Activated CD8-positive, alpha-beta memory T cell treated with anti-CD3 and anti-CD28 coated beads for 48 hours (primary cell): ENCODE results near the gene IFFO2.

Experiments
- DNase-seq, 3 experiments: peaks; one replicate each; pipeline ENCODE4 v3.0.0-alpha.2; 2020; ENCODE audit warnings: low read depth in 2 of 3, low spot score in 2 of 3

IFFO2 gene

DNA sequence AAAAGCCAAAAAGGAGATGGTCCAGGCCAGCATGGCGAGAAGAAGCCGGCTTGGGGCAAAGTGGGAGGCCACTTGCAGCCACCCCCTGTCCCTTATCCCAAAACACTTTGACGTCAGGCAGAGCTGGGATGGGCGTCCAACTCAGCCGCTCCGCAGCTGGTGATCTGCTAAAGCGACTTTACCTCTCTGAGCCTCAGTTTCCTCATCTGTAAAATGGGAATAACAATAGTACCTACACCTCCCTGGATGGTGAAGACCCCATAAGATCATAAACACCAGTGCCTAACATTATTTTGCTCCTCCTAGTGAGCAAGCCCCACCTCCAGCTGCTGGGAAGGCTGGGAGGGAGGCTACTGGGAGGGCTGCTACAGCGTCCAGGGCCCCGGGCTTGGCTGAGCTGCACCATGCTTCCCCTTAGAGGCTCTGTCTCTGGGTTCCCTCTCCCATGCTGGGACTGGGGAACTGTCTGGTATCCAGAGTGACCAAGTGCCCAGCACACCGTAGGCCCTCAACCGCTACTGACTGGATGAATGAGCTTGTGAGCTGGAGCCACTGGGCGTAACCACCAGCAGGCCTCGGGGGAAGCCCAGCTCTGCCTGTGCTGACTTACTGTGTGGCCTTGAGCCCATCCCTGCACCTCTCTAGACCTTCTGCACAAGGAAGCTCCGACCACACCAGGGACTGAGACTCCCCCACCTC lies 18.3 kb downstream of the IFFO2 start:
- DNase-seq = no peak

DNA sequence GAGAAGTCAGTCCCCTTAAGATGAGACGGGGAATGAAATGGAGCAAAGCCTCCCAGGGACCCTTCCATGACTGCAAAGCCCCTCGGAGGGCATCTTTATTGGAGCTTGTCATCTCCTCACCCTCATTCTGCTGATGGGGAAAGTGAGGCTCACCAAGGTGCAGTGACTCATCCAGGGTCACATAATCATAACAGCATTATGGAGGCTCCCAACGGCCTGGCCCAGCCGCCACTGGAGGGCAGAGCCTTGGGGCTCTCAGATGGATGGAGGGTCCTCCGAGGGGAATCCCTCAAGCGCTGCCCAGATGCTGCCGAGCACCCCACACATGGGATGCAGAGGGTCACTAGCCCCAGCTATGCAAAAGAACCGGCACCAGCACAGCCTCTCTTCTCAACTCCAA lies 18.9 kb downstream of the IFFO2 start:
- no peak for DNase-seq

DNA sequence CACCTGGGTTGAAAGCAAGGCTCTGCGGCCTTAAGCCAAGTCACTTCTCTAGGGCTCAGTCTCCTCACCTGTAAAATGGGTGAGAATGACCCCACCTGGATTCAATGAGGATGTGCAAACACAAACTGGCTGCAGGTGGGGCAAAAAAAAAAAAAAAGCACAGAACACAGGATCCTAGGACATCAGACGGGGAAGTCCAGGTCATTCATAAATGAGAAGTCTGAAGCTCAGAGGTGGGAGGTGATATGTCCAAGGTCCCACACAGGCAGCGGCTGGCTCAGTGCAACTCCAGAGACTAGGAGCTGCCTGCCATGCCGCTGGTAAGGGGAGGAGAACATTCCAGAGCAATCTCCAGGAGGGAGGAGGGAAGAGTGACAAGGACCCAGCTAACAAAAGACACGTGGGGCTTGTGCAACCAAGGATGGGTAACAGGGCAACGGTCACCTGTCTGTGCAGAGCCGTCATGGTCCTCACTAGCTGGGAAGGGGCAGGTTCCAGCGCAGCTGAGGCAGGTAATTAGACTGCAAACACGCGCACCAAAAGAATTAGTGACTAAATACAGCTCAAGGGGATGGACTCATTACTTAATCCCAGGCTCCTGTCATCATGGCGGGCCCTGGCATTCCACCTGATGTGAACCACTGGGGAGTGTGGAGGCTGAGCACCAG lies 19.5 kb downstream of the IFFO2 start:
- DNase-seq = no peak

DNA sequence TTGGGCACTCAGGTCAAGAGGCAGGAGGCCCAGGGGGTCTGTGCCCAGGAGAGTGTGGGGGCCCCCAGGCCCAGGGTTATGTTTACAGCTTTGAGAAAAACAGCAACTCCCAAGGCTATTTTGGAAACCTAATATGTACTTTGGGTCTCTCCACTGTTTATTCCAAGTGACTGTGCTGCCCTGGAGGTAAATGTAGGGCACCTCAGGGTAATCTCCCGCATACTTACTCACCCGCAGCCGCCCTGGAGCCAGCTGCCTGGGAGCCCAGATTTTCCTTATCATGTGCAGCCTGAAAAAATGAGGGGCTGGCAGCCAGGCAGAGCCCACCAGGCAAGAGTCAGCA lies 20.0 kb downstream of the IFFO2 start:
- no peak for DNase-seq

DNA sequence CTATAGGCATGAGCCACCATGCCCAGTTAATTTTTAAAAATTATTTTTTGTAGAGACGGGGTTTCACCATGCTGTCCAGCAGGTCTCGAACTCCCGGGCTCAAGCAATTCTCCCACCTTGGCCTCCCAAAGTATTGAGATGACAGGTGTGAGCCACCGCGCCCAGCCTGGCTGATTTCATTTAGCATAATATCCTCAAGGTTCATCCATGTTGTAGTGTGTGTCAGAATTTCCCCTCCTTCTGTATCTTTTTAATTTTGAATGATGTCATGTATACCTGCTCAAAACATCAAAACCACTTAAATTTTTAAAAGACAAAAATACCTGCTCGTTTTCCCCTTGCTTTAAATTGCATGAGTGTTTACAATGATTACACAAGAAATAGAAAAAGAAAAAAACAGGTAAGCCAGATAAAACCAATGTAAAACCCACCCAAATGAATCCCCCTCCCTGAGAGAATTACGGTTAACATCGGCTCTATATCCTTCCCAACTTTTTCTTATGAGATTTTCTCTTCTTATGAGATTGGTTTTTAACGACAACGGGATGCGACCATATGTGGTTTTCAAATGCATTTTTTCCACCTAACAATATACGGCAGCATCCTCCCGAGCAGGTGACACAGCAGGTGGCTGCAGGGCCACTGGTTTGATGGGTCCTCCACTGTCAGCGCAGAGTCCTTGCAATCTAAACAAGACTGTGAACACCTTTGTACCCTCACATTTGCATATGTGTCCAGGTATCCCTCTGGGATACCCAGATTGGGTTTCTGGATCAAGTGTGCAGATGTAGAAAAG lies 22.1 kb downstream of the IFFO2 start:
- DNase-seq = no peak

DNA sequence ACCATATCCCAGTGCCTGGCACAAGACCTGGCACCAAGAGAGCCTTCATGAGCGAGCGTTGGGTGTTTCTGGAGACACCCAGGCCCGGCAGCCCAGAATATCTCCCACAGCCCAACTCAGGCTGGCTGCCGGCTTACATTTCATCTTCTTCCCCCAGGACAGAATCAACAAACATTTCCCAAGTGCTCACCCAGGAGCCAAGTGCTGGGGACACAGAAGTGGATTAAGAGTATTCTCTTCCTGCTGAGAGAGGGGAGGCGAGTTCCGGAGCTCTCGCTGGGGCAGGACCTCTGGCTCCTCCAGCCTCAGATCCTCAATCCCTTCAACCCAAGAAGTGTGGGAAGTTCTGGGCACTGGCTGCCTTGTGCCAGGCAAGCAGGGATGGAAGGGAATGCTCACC lies 23.6 kb downstream of the IFFO2 start:
- DNase-seq = no peak

DNA sequence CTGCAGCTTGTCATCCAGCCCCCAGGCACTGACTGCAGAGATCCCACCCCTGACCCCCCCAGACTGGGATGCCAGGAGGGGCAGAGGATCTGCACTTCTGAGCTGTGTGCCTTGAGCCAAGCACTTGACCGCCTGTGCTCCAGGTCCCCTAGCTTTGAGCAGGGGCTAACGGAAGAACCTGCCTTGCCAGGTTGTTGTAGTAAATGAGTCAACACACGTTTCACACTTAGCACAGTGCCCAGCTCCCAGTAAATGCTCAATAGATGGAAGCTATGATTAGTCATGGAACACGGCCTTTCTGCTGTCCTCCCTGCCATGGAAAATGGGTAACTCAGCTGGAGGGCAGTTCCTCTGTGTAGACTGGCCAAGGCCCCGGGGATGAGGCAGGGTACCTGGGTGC lies 24.1 kb downstream of the IFFO2 start:
- DNase-seq = no peak

DNA sequence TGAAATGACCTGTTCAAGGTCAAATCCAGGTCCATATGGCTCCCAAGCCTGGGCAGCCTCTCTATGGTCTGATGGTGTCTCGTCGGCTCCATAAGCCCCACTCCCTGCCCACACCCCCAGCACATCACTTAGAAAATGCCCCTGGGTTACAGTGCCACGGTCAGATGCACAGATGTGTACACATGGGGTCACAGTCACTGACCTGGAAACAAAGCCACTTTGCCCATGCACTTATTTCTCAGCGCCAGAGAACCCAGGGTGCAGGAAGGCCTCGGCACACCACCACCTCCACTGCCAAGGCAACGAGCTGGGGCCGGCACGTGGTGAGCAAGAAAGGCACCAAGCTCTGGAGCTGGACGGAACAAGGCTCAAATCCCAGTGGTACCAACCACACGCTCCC lies 24.7 kb downstream of the IFFO2 start:
- no peak for DNase-seq

DNA sequence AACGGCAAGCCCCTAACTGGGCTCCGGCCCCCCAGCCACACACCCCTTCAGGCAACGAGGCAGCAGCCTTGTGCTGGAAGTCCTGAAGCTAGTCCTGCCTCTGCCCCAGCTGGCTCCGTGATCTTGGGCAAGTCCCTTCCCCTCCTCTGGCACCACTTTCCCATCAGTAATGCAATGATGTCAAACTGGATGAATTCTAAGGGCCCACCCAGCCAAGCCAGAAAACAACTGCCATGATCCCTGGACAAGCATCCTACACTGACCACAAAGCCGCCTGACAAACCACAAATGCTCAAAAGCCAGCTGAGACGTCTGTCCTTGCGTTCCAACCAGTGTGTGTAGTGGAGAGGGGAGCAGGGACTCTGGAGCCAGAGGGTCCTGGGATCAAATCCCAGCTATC lies 26.8 kb downstream of the IFFO2 start:
- DNase-seq = no peak

DNA sequence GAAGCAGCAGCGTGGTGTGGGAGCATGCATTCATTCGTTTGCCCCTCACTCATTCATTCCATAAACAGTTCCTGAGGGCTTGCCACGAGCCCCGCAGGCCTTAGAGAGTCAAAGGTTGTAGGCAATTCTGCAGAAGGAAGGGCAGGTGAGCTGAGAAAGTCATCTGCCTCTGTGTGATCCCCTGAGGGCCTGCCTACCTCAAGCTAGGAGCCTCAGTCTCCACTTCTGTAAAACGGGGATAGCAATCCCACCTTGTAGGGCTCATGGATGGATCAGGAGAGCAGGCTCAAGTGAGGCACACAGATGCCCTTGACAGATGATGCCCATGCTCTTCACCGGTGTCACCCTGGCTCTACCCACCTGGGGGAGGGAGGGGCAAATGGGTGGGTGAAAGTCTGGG lies 27.5 kb downstream of the IFFO2 start:
- DNase-seq = no peak

DNA sequence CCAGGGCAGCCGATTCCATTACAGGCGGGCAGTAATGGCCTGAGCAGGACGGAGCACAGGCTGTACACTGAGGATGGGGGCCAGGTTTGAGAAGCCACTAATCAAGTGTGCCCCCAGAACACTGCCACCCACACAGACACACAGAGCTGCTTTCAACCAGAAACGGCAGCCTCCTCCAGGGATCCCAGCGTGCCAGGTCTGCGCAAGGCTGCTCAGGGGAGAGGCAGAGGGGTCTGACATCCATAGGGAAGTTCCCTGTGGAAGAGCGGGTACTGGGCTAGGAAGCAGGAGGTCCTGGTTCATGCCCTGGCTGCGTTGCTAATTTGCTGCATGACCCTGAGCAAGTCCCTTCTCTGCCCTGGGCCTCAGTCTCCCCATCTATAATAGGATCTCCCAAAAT lies 28.1 kb downstream of the IFFO2 start:
- DNase-seq = no peak

DNA sequence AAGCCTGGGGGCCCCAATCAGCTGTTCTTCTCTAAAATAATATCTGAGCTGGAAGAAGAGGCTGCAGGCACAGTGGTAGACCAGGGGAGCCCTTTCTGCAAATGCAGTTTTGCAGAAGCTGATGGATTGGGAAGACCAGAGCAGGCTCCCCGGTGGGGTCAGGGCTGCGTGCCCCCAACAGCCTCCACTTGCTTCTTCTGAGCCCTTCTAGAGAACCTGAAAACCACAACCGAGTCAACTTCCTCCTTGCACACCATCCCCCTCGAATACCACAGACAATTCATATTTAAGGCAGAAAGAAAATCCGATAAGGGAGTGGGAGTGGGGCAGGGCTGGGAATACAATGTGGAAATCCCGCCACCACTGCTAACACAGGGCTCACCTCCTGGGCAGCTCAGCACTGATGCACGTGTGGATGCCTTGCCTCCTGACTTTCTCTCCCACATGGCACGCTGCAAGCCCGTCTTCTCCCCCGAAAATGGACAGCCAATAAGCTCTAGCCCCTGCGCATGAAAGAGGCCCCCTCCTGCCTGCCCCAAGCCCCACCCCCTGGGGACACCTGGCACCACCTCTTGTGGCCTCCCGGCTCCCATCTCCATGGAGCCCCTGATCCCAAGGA lies 28.7 kb downstream of the IFFO2 start:
- DNase-seq = peak in 2 of 3 experiments; percentile 23 to 40

DNA sequence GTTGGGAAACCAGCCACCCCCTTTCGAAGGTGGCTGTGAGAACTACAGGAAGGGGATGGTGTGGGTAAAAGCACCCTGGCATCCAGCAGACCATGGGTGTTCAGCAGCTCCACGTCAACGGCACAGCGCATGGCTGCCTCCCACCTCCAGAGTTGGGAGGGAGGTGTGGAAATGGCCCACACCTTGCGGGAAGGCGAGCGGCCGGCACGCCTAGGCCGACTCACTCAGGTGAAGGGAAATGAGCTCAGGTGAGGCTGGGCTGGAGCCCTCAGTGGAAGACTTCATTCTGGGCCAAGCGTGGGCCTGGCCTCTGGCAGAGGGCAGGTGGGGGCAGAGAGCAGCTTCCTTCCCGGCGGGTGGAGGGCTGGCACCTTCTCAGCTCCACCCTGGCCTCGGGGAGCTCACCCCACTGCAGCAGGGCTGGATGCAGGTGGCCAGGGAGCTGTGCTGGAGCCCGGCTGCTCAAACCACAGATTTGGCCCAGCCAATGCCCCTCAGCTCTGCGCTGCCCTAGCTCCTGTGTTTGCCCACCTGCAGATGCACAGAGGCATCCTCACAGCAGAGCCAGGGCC lies 29.3 kb downstream of the IFFO2 start:
- DNase-seq = no peak

DNA sequence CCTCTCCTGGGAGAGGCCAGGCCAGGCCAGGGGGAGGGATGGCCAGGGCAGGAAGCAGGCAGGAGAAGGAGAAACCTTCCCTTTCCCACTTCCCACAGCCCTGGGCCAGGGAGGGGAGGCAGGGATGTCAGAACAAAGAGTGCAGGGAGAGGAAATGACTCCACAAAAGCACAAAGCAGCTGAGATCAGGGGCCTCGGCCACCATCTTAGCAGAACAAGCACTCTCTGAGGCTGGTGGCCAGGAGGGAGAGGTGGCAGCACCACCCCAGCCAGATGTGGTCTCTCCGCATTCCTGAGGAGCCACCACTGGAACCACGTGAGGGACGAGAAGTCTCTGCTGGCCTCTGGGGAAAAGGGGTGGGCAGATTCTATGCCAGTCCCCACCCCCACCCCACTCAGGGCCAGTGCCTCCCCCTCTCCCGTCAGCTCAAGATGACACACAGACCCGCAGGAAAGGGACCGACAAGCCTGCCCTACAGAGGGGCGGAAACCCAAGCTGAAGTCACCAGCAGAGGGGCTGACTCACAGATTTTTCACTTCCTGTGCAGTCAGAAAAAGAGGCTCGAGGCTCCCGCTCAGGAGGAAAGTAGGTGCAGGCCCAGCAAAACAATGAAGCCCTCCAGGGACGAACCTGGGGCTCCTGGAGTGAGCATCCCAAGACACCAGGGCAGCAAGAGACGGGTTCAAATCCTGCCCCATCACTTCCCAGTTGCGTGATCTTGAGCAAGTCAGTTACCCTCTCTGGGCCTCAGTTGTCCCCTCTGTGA lies 30.0 kb downstream of the IFFO2 start:
- peak; percentile 63 to 73 (median 72) for DNase-seq

DNA sequence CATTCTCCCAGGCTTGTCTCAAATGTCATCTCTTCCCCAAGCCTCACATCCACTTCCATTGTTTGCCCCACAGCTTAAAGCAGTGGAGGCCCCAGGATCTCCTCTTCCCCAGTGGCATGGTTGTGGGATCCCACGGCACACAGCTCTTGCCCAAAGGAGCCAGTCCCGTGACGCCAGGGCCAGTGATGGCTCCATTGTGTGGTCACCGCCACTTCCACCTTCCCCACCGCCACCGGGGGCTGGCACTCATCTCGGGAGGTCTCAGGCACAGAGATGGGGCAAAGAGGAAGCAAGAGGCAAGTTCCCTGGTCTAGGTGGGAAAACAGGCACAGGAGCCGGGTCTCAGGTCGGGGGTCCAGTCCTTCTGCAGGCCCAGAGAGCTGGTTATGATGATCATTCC lies 31.2 kb downstream of the IFFO2 start:
- no peak for DNase-seq

DNA sequence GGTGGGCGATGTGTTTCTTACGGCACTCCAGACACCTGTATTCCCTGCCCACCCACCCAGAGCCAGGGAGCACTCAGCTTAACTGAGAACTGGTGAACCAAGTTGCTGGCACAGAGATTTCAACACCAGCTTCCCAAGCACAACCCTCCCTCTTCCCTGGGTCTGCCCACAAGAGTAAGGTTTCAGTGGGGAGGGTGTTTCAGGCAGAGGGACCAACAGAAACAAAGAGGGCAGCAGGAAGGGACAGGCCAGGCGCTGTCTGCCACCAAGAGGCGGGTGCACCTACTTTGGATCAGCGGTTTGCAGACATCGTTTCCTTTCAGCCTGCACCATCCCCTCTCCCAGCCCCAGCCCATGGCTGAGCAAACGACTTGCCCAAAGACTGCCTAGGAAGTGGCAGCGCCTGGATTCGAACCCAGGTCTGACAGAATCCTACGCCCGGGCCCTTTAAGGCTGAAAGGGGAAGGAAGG lies 32.2 kb downstream of the IFFO2 start:
- no peak for DNase-seq

DNA sequence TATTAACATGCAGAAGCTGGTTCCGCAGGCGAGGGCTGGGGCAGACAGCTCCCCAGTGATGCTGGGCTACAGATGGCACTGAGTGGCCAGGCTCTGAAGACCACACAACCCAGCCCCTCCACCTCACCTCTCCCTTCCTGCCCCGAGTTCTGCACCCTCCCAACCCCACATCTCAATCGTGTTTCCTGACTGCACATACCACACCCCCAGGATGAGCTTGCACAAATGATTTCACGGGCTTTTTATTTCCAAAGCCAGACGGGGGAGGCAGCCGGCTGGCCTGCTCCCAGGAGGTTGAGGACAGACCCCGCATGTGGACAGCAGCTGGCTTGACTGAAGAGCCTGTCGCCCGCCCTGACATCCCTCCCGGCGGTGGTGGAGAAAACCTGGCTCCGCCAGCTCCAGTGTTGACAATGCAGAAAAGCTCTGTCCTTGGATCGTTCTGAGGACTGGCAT lies 32.7 kb downstream of the IFFO2 start:
- no peak for DNase-seq

DNA sequence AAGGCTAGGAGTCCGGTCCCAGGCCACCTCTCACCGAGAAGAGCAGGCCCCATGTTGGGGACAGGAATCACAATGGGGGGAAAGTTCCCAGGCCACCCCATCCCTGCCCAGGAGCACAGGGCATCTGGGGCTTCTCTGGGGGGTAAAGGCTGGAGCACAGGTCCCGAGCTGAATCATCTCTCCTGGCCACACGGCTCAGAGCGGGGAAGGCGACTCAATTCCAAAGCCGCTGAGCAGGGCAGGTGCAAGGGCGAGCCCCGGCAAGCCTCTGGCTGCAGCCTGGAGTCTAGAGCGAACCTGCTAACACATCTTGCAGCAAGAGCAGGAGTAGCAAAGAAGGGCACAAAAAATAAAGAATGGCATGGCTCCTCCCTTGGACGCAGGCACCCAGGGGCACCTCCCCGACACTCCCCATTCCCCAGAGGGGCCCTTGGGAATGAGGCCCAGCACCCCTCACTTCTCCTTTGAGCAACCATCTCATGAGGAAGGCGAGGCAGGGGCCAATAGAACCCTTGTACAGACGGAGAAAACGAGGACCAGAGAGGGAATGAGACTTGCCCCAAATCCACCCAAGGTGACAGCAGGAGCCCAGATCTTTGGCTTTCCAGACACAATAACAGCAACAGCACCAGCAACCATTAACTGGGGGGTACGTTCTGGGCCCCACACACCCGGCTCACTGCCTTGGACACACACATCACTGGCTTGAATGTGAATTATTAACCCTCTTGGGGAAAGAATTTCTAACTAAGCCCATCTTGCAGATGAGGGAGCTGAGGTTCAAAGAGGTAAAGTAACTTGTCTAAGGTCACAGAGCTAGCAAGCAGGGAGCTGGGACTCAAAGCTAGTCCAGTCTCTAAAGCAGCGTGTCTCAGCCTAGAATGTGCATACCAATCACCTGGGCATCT lies 33.4 kb downstream of the IFFO2 start:
- no peak for DNase-seq

DNA sequence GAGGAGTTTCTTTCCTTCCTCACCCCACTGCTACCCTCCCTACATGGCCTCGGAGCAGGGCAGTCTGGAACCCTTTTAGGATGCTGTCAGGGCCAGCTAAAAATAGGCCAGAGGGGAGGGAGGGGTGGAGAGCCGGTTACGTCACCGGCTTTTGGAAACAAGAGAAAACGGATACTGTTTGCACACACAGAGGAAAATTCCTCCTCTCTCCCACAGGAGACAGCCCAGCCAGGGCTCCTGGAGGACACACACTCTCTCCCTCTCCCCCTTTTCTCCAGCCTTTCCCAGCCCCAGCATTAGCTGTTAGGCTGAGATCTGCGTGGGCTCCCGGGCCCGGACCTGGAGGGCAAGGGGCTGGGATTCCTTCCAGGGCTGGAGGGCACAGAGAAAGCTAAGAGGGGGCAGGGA lies 34.2 kb downstream of the IFFO2 start:
- no peak for DNase-seq
